ENCODE data around the gene HOXB6.

DNA sequence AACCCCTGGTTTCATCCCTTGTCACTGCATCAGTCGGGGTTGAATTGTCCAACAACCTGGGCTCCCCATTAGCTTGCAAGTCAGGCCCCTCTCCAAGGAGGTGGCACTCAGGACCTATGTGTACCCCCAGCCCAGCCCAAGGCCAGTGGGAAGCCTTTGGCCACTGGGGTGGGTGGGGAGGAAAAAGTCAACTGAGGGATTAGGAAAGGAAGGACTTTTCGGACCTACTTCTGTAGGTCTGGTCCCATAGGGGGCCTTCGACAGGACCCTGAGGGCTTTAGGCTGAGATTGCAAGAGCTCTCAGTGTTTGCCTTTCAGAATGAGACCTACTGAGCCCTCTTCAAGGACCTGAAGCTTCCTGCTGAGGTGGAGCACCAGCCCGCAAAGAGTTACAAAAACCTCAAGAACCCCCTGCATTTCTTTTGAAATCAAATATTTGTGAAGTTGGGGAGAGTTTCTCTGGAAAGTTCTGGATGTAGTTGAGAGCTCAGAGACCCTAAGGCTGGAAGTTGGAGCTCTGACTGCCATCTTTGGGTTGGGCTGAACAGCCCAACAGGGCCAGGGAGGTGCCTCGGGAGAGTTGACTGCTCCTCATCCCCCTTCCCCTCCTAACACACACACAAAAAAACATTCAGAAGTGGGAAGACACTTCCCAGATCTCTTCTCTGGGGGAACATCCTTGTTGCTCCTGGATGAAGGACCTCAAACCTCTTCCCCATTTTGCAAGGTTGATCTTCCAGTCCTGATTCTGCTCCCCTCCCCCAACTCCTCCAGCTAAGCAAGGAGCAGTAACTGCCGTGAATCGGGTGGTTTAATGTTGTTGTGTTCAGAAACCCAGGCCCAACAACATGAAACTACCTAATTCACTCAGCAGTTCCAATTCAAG, 27.1 kb upstream of the HOXB6 start:
- TF ChIP-seq POLR2A (IDR thresholded peaks at IDR 0.05) (no peak), EP300 (IDR thresholded peaks at IDR 0.05) (no peak)
- TF ChIP-seq, protein P1, sequence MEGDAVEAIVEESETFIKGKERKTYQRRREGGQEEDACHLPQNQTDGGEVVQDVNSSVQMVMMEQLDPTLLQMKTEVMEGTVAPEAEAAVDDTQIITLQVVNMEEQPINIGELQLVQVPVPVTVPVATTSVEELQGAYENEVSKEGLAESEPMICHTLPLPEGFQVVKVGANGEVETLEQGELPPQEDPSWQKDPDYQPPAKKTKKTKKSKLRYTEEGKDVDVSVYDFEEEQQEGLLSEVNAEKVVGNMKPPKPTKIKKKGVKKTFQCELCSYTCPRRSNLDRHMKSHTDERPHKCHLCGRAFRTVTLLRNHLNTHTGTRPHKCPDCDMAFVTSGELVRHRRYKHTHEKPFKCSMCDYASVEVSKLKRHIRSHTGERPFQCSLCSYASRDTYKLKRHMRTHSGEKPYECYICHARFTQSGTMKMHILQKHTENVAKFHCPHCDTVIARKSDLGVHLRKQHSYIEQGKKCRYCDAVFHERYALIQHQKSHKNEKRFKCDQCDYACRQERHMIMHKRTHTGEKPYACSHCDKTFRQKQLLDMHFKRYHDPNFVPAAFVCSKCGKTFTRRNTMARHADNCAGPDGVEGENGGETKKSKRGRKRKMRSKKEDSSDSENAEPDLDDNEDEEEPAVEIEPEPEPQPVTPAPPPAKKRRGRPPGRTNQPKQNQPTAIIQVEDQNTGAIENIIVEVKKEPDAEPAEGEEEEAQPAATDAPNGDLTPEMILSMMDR (IDR thresholded peaks at IDR 0.05) = no peak

All from ovary (tissue), 3 donors.